OCI-LY1 (cell line): ENCODE data around the gene DTHD1.

Experiments
- CTCF ChIP-seq: fragments of 200-600 bp; sonication (generic), shearing (Covaris generic); IDR thresholded peaks from 2 replicates; pipeline ENCODE4 v1.5.1; 2017; ENCODE audit warnings: mild to moderate bottlenecking, antibody characterized with exemption, low read length, moderate library complexity, mixed read lengths
- EZH2 ChIP-seq: fragments of 200-600 bp; sonication (generic), shearing (Covaris generic); IDR thresholded peaks from 2 replicates; pipeline ENCODE4 v1.8.0; 2017; ENCODE audit warnings: borderline replicate concordance, mixed run types, mild to moderate bottlenecking, antibody characterized with exemption, low read length, moderate library complexity, mixed read lengths

DNA sequence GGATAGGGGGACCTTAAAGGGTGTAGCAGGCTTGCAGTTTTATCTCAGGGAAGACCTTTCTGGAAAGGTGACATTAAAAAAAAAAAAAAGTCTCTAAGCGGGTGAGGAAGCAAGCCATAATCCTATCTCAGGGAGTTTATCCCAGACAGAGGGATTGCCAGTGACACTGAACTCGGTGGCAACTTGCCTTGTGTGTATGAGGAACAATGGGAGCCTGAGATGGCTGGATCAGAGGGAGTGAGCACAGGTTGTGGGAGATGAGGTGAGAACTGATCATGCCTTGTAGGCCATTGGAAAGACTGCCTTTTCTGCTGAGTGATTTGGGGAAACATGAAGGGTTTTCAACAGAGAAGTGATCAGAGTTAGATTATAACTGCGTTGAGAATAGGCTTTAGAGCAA is 31.1 kb downstream of the DTHD1 start:
- TF ChIP-seq CTCF (no peak), EZH2 (no peak)
